ENCODE results near the gene GPR89B. TPM values are rescaled to one million over a fixed set of nuclear protein-coding genes. Genes with fewer than 3 reads are reported as not detected.
"Not testable (repeated sequence)": the region's sequence is repeated elsewhere in the genome, so short reads cannot be mapped to it uniquely, and the experiment has no call there.

Gene GPR89B
- total RNA-seq = 10 to 100 TPM in 3 of 4 donors, 1 to 10 TPM in 1; 9.5 to 20.8 (median 10.4) TPM

- intact Hi-C loops (cut with DNase I) = not testable (repeated sequence)
These were observed at the start of gene GPR89B for GRCh38 chr1:147928236-147929132. TSS of gene GPR89B (plus strand) at chr1:147928420. CDS start at chr1:147928537, 117 bp downstream.

GRCh38 chr1:147879911-147880310, 48.3 kb upstream of the GPR89B start:
- Histone ChIP-seq H3K36me3 (no peaks in the 10 kb centered on the region), H3K9me3 (peaks cover 0 to 6% (median 0%) of the 10 kb centered on the region in 4 donors), H3K4me1 (no peaks in the 10 kb centered on the region), H3K27me3 (no peaks in the 10 kb centered on the region), H3K27ac (replicated peaks in 1 of 4) (no peak overlapping the region), H3K4me3 (no peak overlapping the region)
- TF ChIP-seq EP300 (IDR thresholded peaks at IDR 0.05) = no peak
- TF ChIP-seq POLR2A (IDR thresholded peaks at IDR 0.05; ENCODE audit: low read depth) = no peak
- TF ChIP-seq POLR2AphosphoS5 (IDR thresholded peaks at IDR 0.05) = no peak
- no peak for TF ChIP-seq CTCF (IDR thresholded peaks at IDR 0.05)
- intact Hi-C loops (cut with DNase I) = no loop called here
- DNase-seq (ENCODE audit: extremely low spot score) = no peak

More at GRCh38 chr1:147928236-147929132, at the start of gene GPR89B:
- peak within 1 kb of the TSS; percentile 88 to 90 (median 88) for H3K27ac ChIP-seq (replicated peaks in 1 of 4)
- WGBS = under 1% methylated on average over 24 of the region's 72 CpGs
- H3K36me3 ChIP-seq, H3K9me3 ChIP-seq, H3K27me3 ChIP-seq: not testable (repeated sequence)
- peak; percentile 95 for DNase-seq (ENCODE audit: extremely low spot score)
- peak within 1 kb of the TSS; percentile 68 to 94 (median 78) for H3K4me3 ChIP-seq
- H3K4me1 ChIP-seq = peaks cover 6 to 12% (median 9%) of the 10 kb centered on the region in 4 donors
- peak; percentile 89 for TF ChIP-seq POLR2AphosphoS5 (IDR thresholded peaks at IDR 0.05)

- no peaks in the 10 kb centered on the region for H3K36me3 ChIP-seq
- peaks cover 0 to 6% (median 0%) of the 10 kb centered on the region in 4 donors for H3K9me3 ChIP-seq
- H3K27me3 ChIP-seq = no peaks in the 10 kb centered on the region
- H3K4me3 ChIP-seq = no peak overlapping the region
- WGBS = 59% methylated on average over 2 of the region's 2 CpGs
- intact Hi-C loops (cut with DNase I) = no loop called here
- H3K4me1 ChIP-seq = no peaks in the 10 kb centered on the region
- TF ChIP-seq POLR2A (IDR thresholded peaks at IDR 0.05; ENCODE audit: low read depth) = no peak
- TF ChIP-seq EP300 (IDR thresholded peaks at IDR 0.05) = no peak
- TF ChIP-seq CTCF (IDR thresholded peaks at IDR 0.05) = no peak
- TF ChIP-seq POLR2AphosphoS5 (IDR thresholded peaks at IDR 0.05) = no peak
- H3K27ac ChIP-seq (replicated peaks in 1 of 4) = no peak overlapping the region
- no peak for DNase-seq (ENCODE audit: extremely low spot score)
These were observed 45.7 kb upstream of the GPR89B start for GRCh38 chr1:147882535-147882934.

GRCh38 chr1:147890177-147890790, 37.9 kb upstream of the GPR89B start:
- TF ChIP-seq POLR2A (IDR thresholded peaks at IDR 0.05; ENCODE audit: low read depth) = no peak
- TF ChIP-seq POLR2AphosphoS5 (IDR thresholded peaks at IDR 0.05) = no peak
- peak; percentile 45 to 58 (median 57) for TF ChIP-seq CTCF (IDR thresholded peaks at IDR 0.05)
- Histone ChIP-seq H3K27ac (replicated peaks in 1 of 4) (no peak overlapping the region), H3K4me1 (peaks cover 4 to 11% (median 6%) of the 10 kb centered on the region in 4 donors), H3K27me3 (no peaks in the 10 kb centered on the region), H3K9me3 (no peaks in the 10 kb centered on the region), H3K4me3 (no peak overlapping the region), H3K36me3 (no peaks in the 10 kb centered on the region)
- intact Hi-C loops (cut with DNase I) = loop anchor here (5.0 to 10.0 kb wide), 3 partner anchors 248 to 615 kb away; no protein-coding TSS in a partner anchor
- WGBS = 12% methylated on average over 12 of the region's 12 CpGs
- peak; percentile 92 for DNase-seq (ENCODE audit: extremely low spot score)

GRCh38 chr1:147891088-147891487, 37.1 kb upstream of the GPR89B start:
- TF ChIP-seq POLR2A (IDR thresholded peaks at IDR 0.05; ENCODE audit: low read depth) = no peak
- TF ChIP-seq POLR2AphosphoS5 (IDR thresholded peaks at IDR 0.05) = no peak
- TF ChIP-seq CTCF (IDR thresholded peaks at IDR 0.05) = no peak
- TF ChIP-seq EP300 (IDR thresholded peaks at IDR 0.05) = no peak
- Histone ChIP-seq H3K27me3 (no peaks in the 10 kb centered on the region), H3K4me3 (no peak overlapping the region), H3K9me3 (no peaks in the 10 kb centered on the region), H3K27ac (replicated peaks in 1 of 4) (no peak overlapping the region), H3K36me3 (no peaks in the 10 kb centered on the region), H3K4me1 (peaks cover 4 to 11% (median 6%) of the 10 kb centered on the region in 4 donors)
- 81% methylated on average over 5 of the region's 5 CpGs for WGBS
- DNase-seq (ENCODE audit: extremely low spot score) = no peak
- intact Hi-C loops (cut with DNase I) = loop anchor here (5.0 to 10.0 kb wide), 3 partner anchors 249 to 616 kb away; no protein-coding TSS in a partner anchor

Data from esophagus muscularis mucosa (tissue), 4 donors.